ENCODE data around the gene DNAAF5.
"Not testable (repeated sequence)": the region's sequence is repeated elsewhere in the genome, so short reads cannot be mapped to it uniquely, and the experiment has no call there.

DNAAF5 gene

GRCh38 chr7:742791-743190 is 16.3 kb downstream of the DNAAF5 start:
- TF ChIP-seq, protein P1, sequence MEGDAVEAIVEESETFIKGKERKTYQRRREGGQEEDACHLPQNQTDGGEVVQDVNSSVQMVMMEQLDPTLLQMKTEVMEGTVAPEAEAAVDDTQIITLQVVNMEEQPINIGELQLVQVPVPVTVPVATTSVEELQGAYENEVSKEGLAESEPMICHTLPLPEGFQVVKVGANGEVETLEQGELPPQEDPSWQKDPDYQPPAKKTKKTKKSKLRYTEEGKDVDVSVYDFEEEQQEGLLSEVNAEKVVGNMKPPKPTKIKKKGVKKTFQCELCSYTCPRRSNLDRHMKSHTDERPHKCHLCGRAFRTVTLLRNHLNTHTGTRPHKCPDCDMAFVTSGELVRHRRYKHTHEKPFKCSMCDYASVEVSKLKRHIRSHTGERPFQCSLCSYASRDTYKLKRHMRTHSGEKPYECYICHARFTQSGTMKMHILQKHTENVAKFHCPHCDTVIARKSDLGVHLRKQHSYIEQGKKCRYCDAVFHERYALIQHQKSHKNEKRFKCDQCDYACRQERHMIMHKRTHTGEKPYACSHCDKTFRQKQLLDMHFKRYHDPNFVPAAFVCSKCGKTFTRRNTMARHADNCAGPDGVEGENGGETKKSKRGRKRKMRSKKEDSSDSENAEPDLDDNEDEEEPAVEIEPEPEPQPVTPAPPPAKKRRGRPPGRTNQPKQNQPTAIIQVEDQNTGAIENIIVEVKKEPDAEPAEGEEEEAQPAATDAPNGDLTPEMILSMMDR (IDR thresholded peaks at IDR 0.05; ENCODE audit: low read depth, low read length, missing control alignments) = no peak
- DNase-seq (ENCODE audit: low read depth) = no peak
- H3K4me3 ChIP-seq (ENCODE audit: low read depth, low read length) = no peak overlapping the region

GRCh38 chr7:743341-744127 is 17.0 kb downstream of the DNAAF5 start:
- DNase-seq (ENCODE audit: low read depth); H3K4me3 ChIP-seq (ENCODE audit: low read depth, low read length): not testable (repeated sequence)

DNA sequence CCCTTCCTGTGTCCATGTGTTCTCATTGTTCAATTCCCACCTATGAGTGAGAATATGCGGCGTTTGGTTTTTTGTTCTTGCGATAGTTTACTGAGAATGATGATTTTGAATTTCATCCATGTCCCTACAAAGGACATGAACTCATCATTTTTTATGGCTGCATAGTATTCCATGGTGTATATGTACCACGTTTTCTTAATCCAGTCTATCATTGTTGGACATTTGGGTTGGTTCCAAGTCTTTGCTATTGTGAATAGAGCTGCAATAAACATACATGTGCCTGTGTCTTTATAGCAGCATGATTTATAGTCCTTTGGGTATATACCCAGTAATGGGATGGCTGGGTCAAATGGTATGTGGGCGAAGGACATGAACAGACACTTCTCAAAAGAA is 17.6 kb downstream of the DNAAF5 start:
- H3K4me3 ChIP-seq (ENCODE audit: low read depth, low read length); DNase-seq (ENCODE audit: low read depth): not testable (repeated sequence)

GRCh38 chr7:744854-745430 is 18.4 kb downstream of the DNAAF5 start:
- TF ChIP-seq, protein P1 (IDR thresholded peaks at IDR 0.05; ENCODE audit: low read depth, low read length, missing control alignments) = no peak
- no peak overlapping the region for H3K4me3 ChIP-seq (ENCODE audit: low read depth, low read length)
- no peak for DNase-seq (ENCODE audit: low read depth)

GRCh38 chr7:745431-746154 is 19.1 kb downstream of the DNAAF5 start:
- no peak overlapping the region for H3K4me3 ChIP-seq (ENCODE audit: low read depth, low read length)
- DNase-seq (ENCODE audit: low read depth) = no peak
- TF ChIP-seq, protein P1 (IDR thresholded peaks at IDR 0.05; ENCODE audit: low read depth, low read length, missing control alignments) = no peak

- no peak overlapping the region for H3K4me3 ChIP-seq (ENCODE audit: low read depth, low read length)
- TF ChIP-seq, protein P1 (IDR thresholded peaks at IDR 0.05; ENCODE audit: low read depth, low read length, missing control alignments) = no peak
- DNase-seq (ENCODE audit: low read depth) = no peak
These were observed 19.9 kb downstream of the DNAAF5 start for GRCh38 chr7:746155-747061.

- H3K4me3 ChIP-seq (ENCODE audit: low read depth, low read length) = no peak overlapping the region
- TF ChIP-seq, protein P1 (IDR thresholded peaks at IDR 0.05; ENCODE audit: low read depth, low read length, missing control alignments) = no peak
- no peak for DNase-seq (ENCODE audit: low read depth)
These were observed 20.7 kb downstream of the DNAAF5 start for GRCh38 chr7:747186-747585.
